Esophagus (tissue), 2 donors: ENCODE measurements around the gene TIAM2. TPM values are rescaled to one million over a fixed set of nuclear protein-coding genes. Genes with fewer than 3 reads are reported as not detected.

Experiments used
- H3K27ac ChIP-seq, 2 donors: one replicate each; pipeline ENCODE4 v1.5.1; 2013; ENCODE audit warnings: low read depth in 2 of 2, mild to moderate bottlenecking in 2 of 2, inconsistent platforms in 1 of 2, low read length in 1 of 2, moderate library complexity in 1 of 2
- H3K27me3 ChIP-seq, 2 donors: one replicate each; pipeline ENCODE4 v1.6.1; 2013; ENCODE audit warnings: low read length in 2 of 2, control low read depth in 1 of 2, mild to moderate bottlenecking in 1 of 2; ENCODE audit not compliant: insufficient read depth in 2 of 2, control insufficient read depth in 1 of 2
- H3K36me3 ChIP-seq, 2 donors: one replicate each; pipeline ENCODE4 v1.6.1; 2013; ENCODE audit warnings: low read length in 1 of 2; ENCODE audit not compliant: control insufficient read depth in 2 of 2, insufficient read depth in 2 of 2
- H3K4me1 ChIP-seq, 2 donors: one replicate each; pipeline ENCODE4 v1.6.1; 2013; ENCODE audit warnings: low read length in 1 of 2; ENCODE audit not compliant: control insufficient read depth in 2 of 2, insufficient read depth in 2 of 2
- H3K4me3 ChIP-seq, 2 donors: one replicate each; pipeline ENCODE4 v1.5.1; 2013; ENCODE audit warnings: low read length in 2 of 2, mild to moderate bottlenecking in 2 of 2, low read depth in 1 of 2, moderate library complexity in 1 of 2
- H3K9me3 ChIP-seq, 2 donors: one replicate each; pipeline ENCODE4 v1.6.1; 2013; ENCODE audit warnings: mild to moderate bottlenecking in 2 of 2, low read depth in 1 of 2, low read length in 1 of 2, moderate library complexity in 1 of 2; ENCODE audit not compliant: control insufficient read depth in 2 of 2, insufficient read depth in 1 of 2
- WGBS, 2 donors: extraction: QIAGEN DNeasy Blood & Tissue Kit; methylation state at CpG; one replicate each; pipeline ENCODE4 v1.1.7; 2013; 5-methylcytosine and 5-hydroxymethylcytosine counted together
- polyA plus RNA-seq, 2 donors: library from polyadenylated mRNA; stranded (reverse); fragments of 200-250 nt; gene quantifications; one replicate each; pipeline ENCODE4 v1.2.3, GENCODE V29; 2013
- donor health status: healthy with polysubstance abuse.
- donor health status: Bipolar disorder and iron deficiency.

Gene TIAM2
- polyA plus RNA-seq, 2 donors, result 2.3 to 3.1 TPM

DNA sequence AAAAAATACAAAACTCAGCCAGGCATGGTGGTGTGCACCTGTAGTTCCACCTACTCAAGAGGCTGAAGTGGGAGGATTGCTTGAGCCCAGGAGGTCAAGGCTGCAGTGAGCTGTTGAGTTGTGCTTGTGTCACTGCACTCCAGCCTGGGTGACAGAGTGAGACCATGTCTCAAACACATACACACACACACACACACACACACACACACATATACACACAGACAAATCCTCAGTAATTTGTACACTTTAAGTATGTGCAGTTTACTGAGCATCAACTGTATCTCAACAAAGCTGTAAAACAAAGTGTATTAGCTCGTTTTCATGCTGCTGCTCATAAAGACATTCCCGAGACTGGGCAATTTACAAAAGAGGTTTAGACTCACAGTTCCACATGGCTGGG lies 311.8 kb downstream of the TIAM2 start:
- Histone ChIP-seq H3K4me1 (no peaks in the 10 kb centered on the region), H3K9me3 (no peaks in the 10 kb centered on the region), H3K27ac (no peak overlapping the region), H3K4me3 (no peak overlapping the region), H3K36me3 (no peaks in the 10 kb centered on the region), H3K27me3 (no peaks in the 10 kb centered on the region)
- 79% methylated on average over 2 of the region's 2 CpGs for WGBS, 2 donors
